ENCODE results near the gene RGS10.

- TF ChIP-seq EZH2 (IDR thresholded peaks at IDR 0.05; ENCODE audit: low read depth) (no peak), CTCF (conservative IDR thresholded peaks at IDR 0.05) (no peak)
Measured at GRCh38 chr10:119515511-119516045, 26.9 kb downstream of the RGS10 start.
